Neural progenitor cell (in vitro differentiated cells): ENCODE results near the gene RFX7. TPM values are rescaled to one million over a fixed set of nuclear protein-coding genes. Genes with fewer than 3 reads are reported as not detected.

Source experiments
- DNase-seq: peaks from one replicate; pipeline ENCODE4 v3.0.0-alpha.2; 2016; ENCODE audit warnings: low spot score
- H2AFZ ChIP-seq: fragments of 200-600 bp; sonication (generic); replicated peaks from 2 replicates; pipeline ENCODE4 v1.6.1; 2016; ENCODE audit warnings: antibody characterized with exemption
- H3F3A ChIP-seq: fragments of 200-600 bp; sonication (generic); 2 replicates; pipeline ENCODE4 v1.6.1; 2016; ENCODE audit warnings: antibody characterized with exemption, low read depth
- H3K27ac ChIP-seq: fragments of 200-600 bp; sonication (generic); 2 replicates; pipeline ENCODE4 v1.5.1; 2016; ENCODE audit warnings: mild to moderate bottlenecking
- H3K27me3 ChIP-seq: fragments of 200-600 bp; sonication (generic); 2 replicates; pipeline ENCODE4 v1.6.1; 2016; ENCODE audit warnings: mild to moderate bottlenecking, moderate library complexity
- H3K36me3 ChIP-seq: fragments of 200-600 bp; sonication (generic); 2 replicates; pipeline ENCODE4 v1.5.1; 2016
- H3K4me1 ChIP-seq: fragments of 200-600 bp; sonication (generic); 2 replicates; pipeline ENCODE4 v1.6.1; 2016; ENCODE audit warnings: mixed run types
- H3K4me2 ChIP-seq: fragments of 200-600 bp; sonication (generic); 2 replicates; pipeline ENCODE4 v1.6.1; 2016
- H3K4me3 ChIP-seq: fragments of 200-600 bp; sonication (generic); 2 replicates; pipeline ENCODE4 v1.5.1; 2016
- H3K79me2 ChIP-seq: fragments of 200-600 bp; sonication (generic); 2 replicates; pipeline ENCODE4 v1.6.1; 2016; ENCODE audit warnings: low read depth
- H3K9ac ChIP-seq: fragments of 200-600 bp; sonication (generic); 2 replicates; pipeline ENCODE4 v1.6.1; 2016
- H3K9me3 ChIP-seq: fragments of 200-600 bp; sonication (generic); 2 replicates; pipeline ENCODE4 v1.5.1; 2016; ENCODE audit warnings: low read depth
- H4K20me1 ChIP-seq: fragments of 200-600 bp; sonication (generic); 2 replicates; pipeline ENCODE4 v1.6.1; 2016; ENCODE audit warnings: low read depth
- H3K27ac Mint-ChIP-seq: 3 replicates; pipeline ENCODE4 v1.8.0; 2021; ENCODE audit warnings: mixed read lengths
- H3K27me3 Mint-ChIP-seq: 2 replicates; pipeline ENCODE4 v1.8.0; 2022; ENCODE audit warnings: low read depth, mild to moderate bottlenecking, inconsistent platforms, moderate library complexity, mixed read lengths; ENCODE audit not compliant: insufficient read depth
- H3K36me3 Mint-ChIP-seq: 3 replicates; pipeline ENCODE4 v1.8.0; 2021; ENCODE audit warnings: mixed read lengths
- H3K4me1 Mint-ChIP-seq: 3 replicates; pipeline ENCODE4 v1.8.0; 2021; ENCODE audit warnings: mixed read lengths
- H3K4me3 Mint-ChIP-seq: 3 replicates; pipeline ENCODE4 v1.8.0; 2021; ENCODE audit warnings: mild to moderate bottlenecking, moderate library complexity, mixed read lengths
- H3K9me3 Mint-ChIP-seq: 3 replicates; pipeline ENCODE4 v1.8.0; 2020; ENCODE audit warnings: mixed read lengths
- EZH2 ChIP-seq: fragments of 200-600 bp; sonication (generic); IDR thresholded peaks from 2 replicates; pipeline ENCODE4 v1.6.1; 2017; ENCODE audit warnings: antibody characterized with exemption, mild to moderate bottlenecking, moderate library complexity
- EZH2phosphoT487 ChIP-seq: fragments of 200-600 bp; sonication (generic); IDR thresholded peaks from 2 replicates; pipeline ENCODE4 v1.6.1; 2017; ENCODE audit warnings: antibody characterized with exemption
- total RNA-seq: library from RNA; depleted of rRNA; stranded (reverse); fragments of >200 nt; gene quantifications from 2 replicates; pipeline ENCODE4 v1.2.3, GENCODE V29; 2015; ENCODE audit warnings: low replicate concordance
- TF ChIP-seq, protein P1 (sequence below): fragments of 200-600 bp; sonication (generic); IDR thresholded peaks from 2 replicates; pipeline ENCODE4 v1.5.1; 2017; ENCODE audit warnings: antibody characterized with exemption, mild to moderate bottlenecking

RFX7 gene
- total RNA-seq, 1 donor from 2014 or later = 24.1 TPM

GRCh38 chr15:56241374-56242105 lies 2.1 kb downstream of the RFX7 start:
- H3K4me1 Mint-ChIP-seq = peaks cover 27% of the 10 kb centered on the region
- H3K4me1 ChIP-seq = peaks cover 39% of the 10 kb centered on the region
- H3K9me3 ChIP-seq = no peaks in the 10 kb centered on the region
- no peak overlapping the region for H3K27ac Mint-ChIP-seq
- H3K9me3 Mint-ChIP-seq = peaks cover 27% of the 10 kb centered on the region
- peaks cover 71% of the 10 kb centered on the region for H3K79me2 ChIP-seq
- H3K36me3 ChIP-seq = peaks cover 6% of the 10 kb centered on the region
- H3K27me3 ChIP-seq = no peaks in the 10 kb centered on the region
- peak overlapping the region; percentile 81 for H3K4me3 ChIP-seq
- H3K27ac ChIP-seq = no peak overlapping the region
- H3K4me2 ChIP-seq = peak overlapping the region; percentile 99
- peaks cover 8% of the 10 kb centered on the region for H3K27me3 Mint-ChIP-seq
- H4K20me1 ChIP-seq = peaks cover 18% of the 10 kb centered on the region
- peak overlapping the region; percentile 51 for H3K9ac ChIP-seq
- peak overlapping the region; percentile 96 for H3K4me3 Mint-ChIP-seq
- H2AFZ ChIP-seq = no peak overlapping the region
- H3K36me3 Mint-ChIP-seq = peaks cover 30% of the 10 kb centered on the region
- H3F3A ChIP-seq = peaks cover 35% of the 10 kb centered on the region
- DNase-seq = no peak
- TF ChIP-seq, protein P1, sequence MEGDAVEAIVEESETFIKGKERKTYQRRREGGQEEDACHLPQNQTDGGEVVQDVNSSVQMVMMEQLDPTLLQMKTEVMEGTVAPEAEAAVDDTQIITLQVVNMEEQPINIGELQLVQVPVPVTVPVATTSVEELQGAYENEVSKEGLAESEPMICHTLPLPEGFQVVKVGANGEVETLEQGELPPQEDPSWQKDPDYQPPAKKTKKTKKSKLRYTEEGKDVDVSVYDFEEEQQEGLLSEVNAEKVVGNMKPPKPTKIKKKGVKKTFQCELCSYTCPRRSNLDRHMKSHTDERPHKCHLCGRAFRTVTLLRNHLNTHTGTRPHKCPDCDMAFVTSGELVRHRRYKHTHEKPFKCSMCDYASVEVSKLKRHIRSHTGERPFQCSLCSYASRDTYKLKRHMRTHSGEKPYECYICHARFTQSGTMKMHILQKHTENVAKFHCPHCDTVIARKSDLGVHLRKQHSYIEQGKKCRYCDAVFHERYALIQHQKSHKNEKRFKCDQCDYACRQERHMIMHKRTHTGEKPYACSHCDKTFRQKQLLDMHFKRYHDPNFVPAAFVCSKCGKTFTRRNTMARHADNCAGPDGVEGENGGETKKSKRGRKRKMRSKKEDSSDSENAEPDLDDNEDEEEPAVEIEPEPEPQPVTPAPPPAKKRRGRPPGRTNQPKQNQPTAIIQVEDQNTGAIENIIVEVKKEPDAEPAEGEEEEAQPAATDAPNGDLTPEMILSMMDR = no peak
- no peak for TF ChIP-seq EZH2

- Mint-ChIP-seq H3K27me3 (peaks cover 8% of the 10 kb centered on the region), H3K4me1 (peaks cover 18% of the 10 kb centered on the region), H3K36me3 (peaks cover 38% of the 10 kb centered on the region), H3K9me3 (peaks cover 36% of the 10 kb centered on the region), H3K4me3 (no peak overlapping the region), H3K27ac (no peak overlapping the region)
- H4K20me1 ChIP-seq = peaks cover 18% of the 10 kb centered on the region
- no peak for DNase-seq
- peak overlapping the region; percentile 99 for H3K4me2 ChIP-seq
- no peaks in the 10 kb centered on the region for H3K9me3 ChIP-seq
- peaks cover 15% of the 10 kb centered on the region for H3K36me3 ChIP-seq
- H3K79me2 ChIP-seq = peaks cover 78% of the 10 kb centered on the region
- H2AFZ ChIP-seq = no peak overlapping the region
- H3K4me3 ChIP-seq = peak overlapping the region; percentile 81
- H3K4me1 ChIP-seq = peaks cover 34% of the 10 kb centered on the region
- H3K27me3 ChIP-seq = no peaks in the 10 kb centered on the region
- no peak overlapping the region for H3K27ac ChIP-seq
- no peak overlapping the region for H3K9ac ChIP-seq
- TF ChIP-seq, protein P1 = no peak
- TF ChIP-seq EZH2phosphoT487 (no peak), EZH2 (no peak)
- peaks cover 31% of the 10 kb centered on the region for H3F3A ChIP-seq
Observed at GRCh38 chr15:56240390-56240789, 3.3 kb downstream of the RFX7 start.

DNA sequence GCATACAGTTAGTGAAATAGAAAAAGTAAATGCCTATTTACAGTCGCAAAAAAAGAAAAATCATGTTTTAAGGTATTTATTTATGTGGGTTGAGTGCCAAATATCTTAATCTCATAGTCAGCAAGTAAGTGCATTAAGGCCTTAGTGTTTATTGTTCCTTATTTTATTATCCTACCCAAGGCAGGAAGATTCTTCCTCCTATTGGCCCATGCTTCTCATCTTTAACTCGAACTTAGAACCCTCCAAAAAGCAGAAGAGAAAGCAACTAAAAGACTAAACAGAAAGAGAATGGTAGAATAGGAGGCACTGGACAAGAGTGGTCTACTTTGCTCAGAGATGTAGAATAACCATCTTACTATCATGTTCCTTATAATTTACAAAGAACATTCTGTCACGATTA lies 7.5 kb downstream of the RFX7 start:
- no peaks in the 10 kb centered on the region for H3K27me3 ChIP-seq
- H3K4me2 ChIP-seq = no peak overlapping the region
- H3K27ac ChIP-seq = no peak overlapping the region
- peaks cover 47% of the 10 kb centered on the region for H3K36me3 ChIP-seq
- H3K4me3 ChIP-seq = no peak overlapping the region
- no peak overlapping the region for H3K9ac ChIP-seq
- Mint-ChIP-seq H3K4me3 (no peak overlapping the region), H3K27ac (no peak overlapping the region), H3K27me3 (no peaks in the 10 kb centered on the region), H3K4me1 (peaks cover under 1% of the 10 kb centered on the region), H3K9me3 (peaks cover 77% of the 10 kb centered on the region), H3K36me3 (peaks cover 76% of the 10 kb centered on the region)
- no peak overlapping the region for H2AFZ ChIP-seq
- H4K20me1 ChIP-seq = peaks cover 5% of the 10 kb centered on the region
- no peak for TF ChIP-seq EZH2phosphoT487
- no peak for TF ChIP-seq EZH2
- H3K9me3 ChIP-seq = peaks cover 25% of the 10 kb centered on the region
- no peak for DNase-seq
- H3K79me2 ChIP-seq = peaks cover 100% of the 10 kb centered on the region
- H3F3A ChIP-seq = no peaks in the 10 kb centered on the region
- peaks cover 16% of the 10 kb centered on the region for H3K4me1 ChIP-seq

DNA sequence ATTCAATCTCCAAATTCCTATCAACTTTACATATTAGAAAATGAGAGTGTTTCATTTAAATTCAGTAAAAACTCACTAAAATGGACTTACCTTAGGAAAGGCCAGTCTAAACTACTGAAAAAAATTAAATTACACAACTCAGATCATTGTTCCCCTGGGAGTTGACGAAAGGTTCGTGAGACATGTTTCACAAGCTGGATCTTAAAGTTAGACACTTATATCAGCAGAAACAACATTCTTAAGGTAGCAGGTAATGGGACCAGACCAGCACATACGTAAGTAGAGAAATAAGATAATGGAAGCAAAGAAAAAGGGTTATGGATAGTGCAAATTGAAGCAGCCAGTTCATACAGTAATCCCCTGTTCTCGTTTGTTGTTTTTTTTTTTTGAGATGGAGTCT lies 8.9 kb downstream of the RFX7 start:
- H3K4me3 ChIP-seq = no peak overlapping the region
- no peaks in the 10 kb centered on the region for H3K4me1 Mint-ChIP-seq
- peaks cover 4% of the 10 kb centered on the region for H4K20me1 ChIP-seq
- H3K79me2 ChIP-seq = peaks cover 100% of the 10 kb centered on the region
- H3K4me1 ChIP-seq = peaks cover 4% of the 10 kb centered on the region
- no peaks in the 10 kb centered on the region for H3F3A ChIP-seq
- peaks cover 60% of the 10 kb centered on the region for H3K36me3 ChIP-seq
- no peaks in the 10 kb centered on the region for H3K27me3 ChIP-seq
- no peak for TF ChIP-seq EZH2
- TF ChIP-seq EZH2phosphoT487 = no peak
- TF ChIP-seq, protein P1 = no peak
- no peak overlapping the region for H3K4me2 ChIP-seq
- no peak overlapping the region for H3K9ac ChIP-seq
- peaks cover 86% of the 10 kb centered on the region for H3K9me3 Mint-ChIP-seq
- no peak overlapping the region for H2AFZ ChIP-seq
- H3K4me3 Mint-ChIP-seq = no peak overlapping the region
- peaks cover 36% of the 10 kb centered on the region for H3K9me3 ChIP-seq
- no peak for DNase-seq
- H3K27ac ChIP-seq = no peak overlapping the region
- H3K27ac Mint-ChIP-seq = no peak overlapping the region
- H3K36me3 Mint-ChIP-seq = peaks cover 84% of the 10 kb centered on the region
- H3K27me3 Mint-ChIP-seq = no peaks in the 10 kb centered on the region
